ENCODE results near the gene WNT3.

Gene WNT3

GRCh38 chr17:46820592-46821450 lies 2.3 kb upstream of the WNT3 start:
- no peak for TF ChIP-seq CTCF (conservative IDR thresholded peaks at IDR 0.05; ENCODE audit: control insufficient read depth, insufficient read depth, low read depth, low read length)
- no peak overlapping the region for H3K4me3 ChIP-seq (ENCODE audit: control insufficient read depth, low read depth, low read length)
- no peak for DNase-seq (ENCODE audit: low read depth)

DNA sequence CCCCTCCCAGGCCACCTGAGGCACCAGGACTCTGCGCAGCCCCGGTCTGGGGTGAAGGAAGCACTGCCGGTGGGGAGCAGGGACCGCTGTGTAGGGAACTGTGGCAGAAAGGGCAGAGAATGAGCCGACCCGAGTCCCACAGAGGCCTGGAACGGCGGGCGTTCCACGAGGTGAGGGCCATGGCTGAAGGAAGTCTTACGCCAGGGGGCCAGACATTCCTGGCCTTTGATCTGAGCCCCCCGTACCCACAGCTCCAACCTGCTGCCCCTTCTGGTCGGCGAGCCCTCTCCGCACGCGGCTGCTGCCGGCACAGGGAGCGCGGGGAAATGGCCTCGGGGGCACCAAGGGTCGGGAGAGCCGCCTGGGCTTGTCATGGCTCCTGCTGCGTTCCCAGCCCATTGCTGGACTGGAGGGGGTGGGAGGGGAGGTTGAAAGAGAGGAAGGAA lies 1.4 kb upstream of the WNT3 start:
- no peak for TF ChIP-seq CTCF (conservative IDR thresholded peaks at IDR 0.05; ENCODE audit: control insufficient read depth, insufficient read depth, low read depth, low read length)
- H3K4me3 ChIP-seq (ENCODE audit: control insufficient read depth, low read depth, low read length) = no peak overlapping the region
- no peak for DNase-seq (ENCODE audit: low read depth)

- DNase-seq (ENCODE audit: low read depth) = no peak
- H3K4me3 ChIP-seq (ENCODE audit: control insufficient read depth, low read depth, low read length) = no peak overlapping the region
Measured at GRCh38 chr17:46818929-46819859, 702 bp upstream of the WNT3 start.

GRCh38 chr17:46817901-46818209 lies 637 bp downstream of the WNT3 start:
- no peak for DNase-seq (ENCODE audit: low read depth)
- TF ChIP-seq CTCF (conservative IDR thresholded peaks at IDR 0.05; ENCODE audit: control insufficient read depth, insufficient read depth, low read depth, low read length) = no peak
- H3K4me3 ChIP-seq (ENCODE audit: control insufficient read depth, low read depth, low read length) = no peak overlapping the region

More at GRCh38 chr17:46818929-46819859, 702 bp upstream of the WNT3 start:
- TF ChIP-seq CTCF (conservative IDR thresholded peaks at IDR 0.05; ENCODE audit: control insufficient read depth, insufficient read depth, low read depth, low read length) = no peak

DNA sequence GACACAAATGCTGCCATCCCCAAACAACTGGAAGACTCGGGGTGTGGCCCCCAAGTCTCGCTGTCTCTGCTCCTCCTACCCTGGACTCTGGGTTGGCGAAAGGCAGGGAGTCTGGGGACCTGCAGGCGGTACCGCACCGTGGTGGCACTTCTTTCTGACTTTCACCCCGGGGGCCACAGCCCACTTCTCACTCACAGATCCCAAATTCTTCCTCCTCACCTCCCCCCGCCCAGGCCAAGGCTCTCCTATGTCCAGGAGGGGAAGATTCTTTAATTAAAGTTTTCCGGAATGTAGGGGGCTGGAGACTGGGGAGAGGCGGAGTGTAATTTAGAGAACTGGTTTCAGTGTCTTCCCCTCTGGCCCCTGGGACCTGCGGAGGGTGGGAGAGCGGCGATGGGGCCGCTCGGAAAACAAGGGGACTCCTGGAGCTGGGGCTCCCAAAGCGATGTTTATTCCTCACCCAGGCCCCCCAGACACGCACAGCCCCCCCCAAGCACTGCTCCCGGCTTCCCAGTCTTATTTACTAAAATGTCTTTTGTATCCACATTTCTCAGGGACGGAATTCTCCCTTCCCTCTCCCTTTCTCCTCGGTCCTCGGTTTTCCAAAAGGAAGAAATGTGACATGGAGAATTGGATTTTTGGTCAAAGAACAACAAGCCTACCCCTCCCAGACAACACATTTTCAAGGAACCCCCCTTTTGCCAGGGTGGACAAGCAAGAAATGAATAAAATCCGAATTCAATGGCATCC lies 1.2 kb downstream of the WNT3 start:
- TF ChIP-seq CTCF (conservative IDR thresholded peaks at IDR 0.05; ENCODE audit: control insufficient read depth, insufficient read depth, low read depth, low read length) = no peak
- no peak overlapping the region for H3K4me3 ChIP-seq (ENCODE audit: control insufficient read depth, low read depth, low read length)
- no peak for DNase-seq (ENCODE audit: low read depth)
